HG02884 (cell line): ENCODE results near the gene CALHM2.
"Not testable (repeated sequence)": the region's sequence is repeated elsewhere in the genome, so short reads cannot be mapped to it uniquely, and the experiment has no call there.

Source experiments
- ATAC-seq: cut with Tn5 transposase; IDR thresholded peaks from one replicate; pipeline ENCODE4 v1.9.1; 2021; ENCODE audit warnings: mild to moderate bottlenecking, moderate library complexity; ENCODE audit not compliant: unreplicated experiment

CALHM2 gene

DNA sequence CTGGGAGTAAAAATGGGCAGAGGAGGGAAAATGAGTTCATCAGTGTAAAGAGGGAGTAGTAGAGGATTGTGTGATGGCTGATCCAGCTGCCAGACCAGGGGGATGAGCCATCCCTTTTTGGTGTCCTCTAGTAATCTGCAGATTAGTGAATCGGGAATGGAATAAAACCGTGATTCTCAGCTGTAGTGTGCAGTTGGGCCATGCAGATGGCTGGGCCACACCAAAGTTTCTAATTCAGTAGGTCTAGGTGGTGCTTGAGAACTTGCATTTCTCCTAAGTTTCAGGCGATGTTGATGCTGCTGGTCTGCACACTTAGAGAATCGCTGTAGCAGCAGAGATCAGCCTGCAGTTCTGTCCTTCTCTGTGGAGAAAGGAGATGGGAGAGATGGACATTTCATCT lies 33.1 kb downstream of the CALHM2 start:
- ATAC-seq, result no peak

DNA sequence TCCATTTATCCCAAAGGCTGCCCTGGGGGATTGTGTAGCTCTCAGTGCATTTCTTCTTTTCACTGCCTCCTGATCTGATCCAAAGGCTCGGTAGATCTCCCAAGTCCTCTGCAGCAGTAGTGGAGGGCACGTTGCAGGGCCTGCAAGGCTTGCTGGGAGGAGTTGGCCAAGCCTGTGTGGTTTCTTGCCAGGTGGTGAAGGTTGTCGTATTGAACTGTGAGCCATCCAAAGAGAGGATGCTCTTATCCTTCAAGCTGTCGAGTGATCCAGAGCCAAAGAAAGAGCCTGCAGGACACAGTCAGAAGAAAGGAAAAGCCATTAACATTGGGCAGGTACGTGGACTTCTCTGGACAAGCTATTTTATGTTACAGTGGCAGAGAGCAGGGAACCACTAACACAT lies 34.6 kb downstream of the CALHM2 start:
- no peak for ATAC-seq

DNA sequence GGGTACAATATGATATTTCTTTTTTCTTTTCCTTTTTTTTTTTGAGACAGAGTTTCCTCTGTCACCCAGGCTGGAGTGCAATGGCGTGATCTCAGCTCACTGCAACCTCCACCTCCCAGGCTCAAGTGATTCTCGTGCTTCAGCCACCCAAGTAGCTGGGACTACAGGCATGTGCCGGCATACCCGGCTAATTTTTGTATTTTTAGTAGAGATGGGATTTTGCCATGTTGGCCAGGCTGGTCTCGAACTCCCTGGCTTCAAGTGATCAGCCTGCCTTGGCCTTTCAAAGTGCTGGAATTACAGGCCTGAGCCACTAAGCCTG lies 35.1 kb downstream of the CALHM2 start:
- not testable (repeated sequence) for ATAC-seq

DNA sequence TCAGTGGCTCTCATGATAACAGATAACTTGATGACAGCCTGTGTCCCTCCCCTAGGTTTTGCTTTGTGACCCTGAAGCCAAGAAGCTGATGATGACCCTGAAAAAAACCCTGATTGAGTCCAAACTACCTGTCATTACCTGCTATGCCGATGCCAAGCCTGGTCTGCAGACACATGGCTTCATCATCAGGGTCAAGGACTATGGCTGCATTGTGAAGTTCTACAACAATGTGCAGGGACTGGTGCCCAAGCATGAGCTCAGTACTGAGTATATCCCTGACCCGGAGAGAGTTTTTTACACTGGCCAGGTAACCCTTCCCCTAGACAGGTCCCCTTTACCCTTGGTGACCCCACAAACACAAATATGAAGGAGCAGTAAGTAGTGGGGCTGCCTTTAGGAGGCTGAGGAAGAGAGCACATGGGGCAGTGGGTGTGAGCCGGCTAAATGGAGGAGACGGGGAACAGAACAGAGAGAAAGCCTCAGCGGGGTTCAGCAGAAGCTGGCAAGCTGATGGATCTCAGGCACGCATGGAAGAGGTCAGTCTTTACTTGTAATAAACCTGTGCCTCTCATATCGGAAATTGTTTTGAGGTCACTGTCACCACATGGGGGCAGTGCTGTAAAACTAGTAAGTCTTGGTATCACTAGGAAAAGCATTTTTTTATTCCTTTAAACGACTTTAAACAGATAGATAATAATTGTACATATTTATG lies 35.6 kb downstream of the CALHM2 start:
- ATAC-seq, result no peak

DNA sequence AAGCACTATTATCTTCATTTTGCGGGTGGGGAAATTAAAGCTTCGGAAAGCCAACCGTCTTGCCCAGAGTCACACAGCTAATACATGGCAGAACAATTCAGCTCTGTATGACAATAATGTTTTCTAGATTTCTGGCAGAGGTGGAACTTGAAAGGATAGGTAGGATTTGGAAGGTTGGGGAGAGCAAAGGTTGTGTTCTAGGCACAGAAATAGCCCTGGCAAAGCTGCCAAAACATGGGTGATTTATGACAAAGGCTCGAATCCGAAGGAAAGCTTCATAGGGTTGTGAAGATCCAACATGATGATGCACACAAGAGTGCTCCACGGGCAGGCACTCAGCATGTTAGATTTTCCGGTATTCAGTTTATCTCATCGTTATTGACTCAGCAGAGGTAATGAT lies 36.6 kb downstream of the CALHM2 start:
- no peak for ATAC-seq

DNA sequence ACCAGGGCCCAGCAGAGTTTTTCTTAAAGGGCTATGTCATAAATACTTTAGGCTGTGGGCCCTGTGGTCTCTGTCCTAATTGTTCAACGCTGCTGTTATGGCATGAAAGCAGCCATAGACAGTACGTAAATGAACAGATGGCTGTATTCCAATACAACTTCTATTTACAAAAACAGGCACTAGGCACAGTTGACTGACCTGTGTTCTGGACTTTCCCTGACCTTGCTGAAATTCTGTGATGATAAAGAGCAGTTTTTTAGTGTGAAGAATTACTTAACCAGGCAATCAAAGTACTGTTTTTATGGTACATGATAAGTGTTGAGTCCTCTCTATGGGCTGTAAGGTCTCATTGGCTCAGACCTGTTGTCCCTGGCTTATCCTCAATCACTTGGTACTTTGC lies 38.6 kb downstream of the CALHM2 start:
- no peak for ATAC-seq

DNA sequence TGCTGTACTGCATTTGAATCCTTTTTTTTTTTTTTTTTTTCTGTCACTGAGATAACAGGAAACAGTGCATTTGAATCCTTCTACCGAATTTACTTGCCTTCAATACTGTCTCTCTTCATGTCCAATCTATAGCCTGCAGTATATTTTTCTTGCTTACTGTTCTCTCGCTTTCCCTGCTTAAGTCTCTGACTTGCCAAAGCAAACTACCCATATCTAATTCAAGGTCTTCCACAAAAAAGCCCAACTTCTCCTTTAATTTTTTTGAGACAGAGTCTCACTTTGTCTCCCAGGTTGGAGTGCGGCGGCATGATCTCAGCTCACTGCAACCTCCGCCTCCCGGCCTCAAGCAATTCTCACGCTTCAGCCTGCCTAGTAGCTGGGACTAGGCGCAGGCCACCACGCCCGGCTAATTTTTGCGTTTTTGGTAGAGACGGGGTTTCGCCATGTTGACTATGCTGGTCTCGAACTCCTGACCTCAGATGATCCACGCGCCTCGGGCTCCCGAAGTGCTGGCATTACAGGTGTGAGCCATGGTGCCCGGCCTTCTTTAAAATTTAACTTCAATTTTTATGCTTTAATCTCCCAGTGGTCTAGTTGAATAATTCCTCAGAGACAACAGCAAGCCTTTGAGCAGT lies 54.9 kb downstream of the CALHM2 start:
- ATAC-seq, result no peak

DNA sequence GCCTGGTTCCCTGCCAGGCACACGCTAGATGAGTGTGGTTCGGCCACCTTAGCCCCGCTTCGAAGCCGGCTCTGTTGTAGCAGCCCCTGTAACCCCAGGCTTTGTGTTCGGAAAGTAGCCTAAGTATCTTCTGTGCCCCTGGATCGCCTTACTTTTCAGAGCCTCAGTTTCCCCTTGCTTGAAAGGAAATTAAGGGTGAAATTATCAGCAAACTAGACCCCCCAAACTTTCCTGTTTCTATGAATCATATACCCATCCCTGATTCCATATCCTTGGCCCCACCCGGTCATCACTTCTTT lies 55.4 kb downstream of the CALHM2 start:
- no peak for ATAC-seq
